ENCODE results near the gene PATE1. TPM values are rescaled to one million over a fixed set of nuclear protein-coding genes. Genes with fewer than 3 reads are reported as not detected.

Gene PATE1
- total RNA-seq, 2 donors from 2014 or later, result not detected

- Histone ChIP-seq H3K27ac (no peak overlapping the region), H3K4me3 (no peak overlapping the region), H3K36me3 (no peaks in the 10 kb centered on the region), H3K9ac (ENCODE audit: low read depth in 2 of 2, low read length in 2 of 2) (no peak overlapping the region), H3K4me1 (no peaks in the 10 kb centered on the region), H3K27me3 (no peaks in the 10 kb centered on the region), H3K9me3 (no peaks in the 10 kb centered on the region)
- no peak for DNase-seq
- intact Hi-C loops (cut with DNase I), result no loop called here
- TF ChIP-seq CTCF (IDR thresholded peaks at IDR 0.05), result no peak
Observed at GRCh38 chr11:125773516-125773915, 27.4 kb downstream of the PATE1 start.

GRCh38 chr11:125777309-125777708, 31.2 kb downstream of the PATE1 start:
- H3K9me3 ChIP-seq, result no peaks in the 10 kb centered on the region
- no peak for TF ChIP-seq CTCF (IDR thresholded peaks at IDR 0.05)
- H3K36me3 ChIP-seq, result no peaks in the 10 kb centered on the region
- intact Hi-C loops (cut with DNase I), result no loop called here
- no peak for DNase-seq
- no peaks in the 10 kb centered on the region for H3K4me1 ChIP-seq
- H3K27ac ChIP-seq, result no peak overlapping the region
- H3K27me3 ChIP-seq, result no peaks in the 10 kb centered on the region
- H3K4me3 ChIP-seq, result no peak overlapping the region
- H3K9ac ChIP-seq (ENCODE audit: low read depth in 2 of 2, low read length in 2 of 2), result no peak overlapping the region

GRCh38 chr11:125778728-125779127, 32.6 kb downstream of the PATE1 start, which contains the start of gene PATE2:
TSS of gene PATE2 (minus strand) at chr11:125778828. CDS start at chr11:125778773, 55 bp downstream.
- Histone ChIP-seq H3K36me3 (no peaks in the 10 kb centered on the region), H3K9ac (ENCODE audit: low read depth in 2 of 2, low read length in 2 of 2) (no peak within 1 kb of the TSS), H3K9me3 (no peaks in the 10 kb centered on the region), H3K27me3 (no peaks in the 10 kb centered on the region), H3K4me1 (no peaks in the 10 kb centered on the region), H3K27ac (no peak within 1 kb of the TSS), H3K4me3 (no peak within 1 kb of the TSS)
- intact Hi-C loops (cut with DNase I), result no loop called here
- no peak for TF ChIP-seq CTCF (IDR thresholded peaks at IDR 0.05)
- no peak for DNase-seq

- Histone ChIP-seq H3K27ac (no peak overlapping the region), H3K4me1 (no peaks in the 10 kb centered on the region), H3K9me3 (no peaks in the 10 kb centered on the region), H3K9ac (ENCODE audit: low read depth in 2 of 2, low read length in 2 of 2) (no peak overlapping the region), H3K4me3 (no peak overlapping the region), H3K27me3 (no peaks in the 10 kb centered on the region), H3K36me3 (no peaks in the 10 kb centered on the region)
- TF ChIP-seq CTCF (IDR thresholded peaks at IDR 0.05), result no peak
- no peak for DNase-seq
- intact Hi-C loops (cut with DNase I), result no loop called here
Observed at GRCh38 chr11:125784678-125785077, 38.6 kb downstream of the PATE1 start.

GRCh38 chr11:125787827-125788226, 41.7 kb downstream of the PATE1 start, which contains the start of gene PATE3:
TSS of gene PATE3 (plus strand) at chr11:125788127. CDS start at chr11:125788152, 25 bp downstream.
- Histone ChIP-seq H3K27me3 (no peaks in the 10 kb centered on the region), H3K4me1 (no peaks in the 10 kb centered on the region), H3K4me3 (no peak within 1 kb of the TSS), H3K9ac (ENCODE audit: low read depth in 2 of 2, low read length in 2 of 2) (no peak within 1 kb of the TSS), H3K27ac (no peak within 1 kb of the TSS), H3K36me3 (no peaks in the 10 kb centered on the region), H3K9me3 (no peaks in the 10 kb centered on the region)
- DNase-seq, result no peak
- intact Hi-C loops (cut with DNase I), result no loop called here
- no peak for TF ChIP-seq CTCF (IDR thresholded peaks at IDR 0.05)
